Endometrial microvascular endothelial cells (primary cell): Measurements from ENCODE around the gene AFF3. TPM values are rescaled to one million over a fixed set of nuclear protein-coding genes. Genes with fewer than 3 reads are reported as not detected.

Source experiments
- in situ Hi-C: cut with HindIII; loops from 2 replicates; pipeline ENCODE4 v1.10.0; 2017; ENCODE audit warnings: low sequenced_read_pairs, low pct_unique_long_range_greater_than_20kb; ENCODE audit errors: inconsistent ontology term
- total RNA-seq: library from RNA; depleted of rRNA; stranded (reverse); fragments of >200 nt; gene quantifications from one replicate; pipeline ENCODE4 v1.2.3, GENCODE V29; 2015; ENCODE audit errors: inconsistent ontology term

The AFF3 gene
- total RNA-seq, 1 donor from 2014 or later = 19.5 TPM

- in situ Hi-C loops = no loop called here
These were observed 84.5 kb downstream of the AFF3 start for GRCh38 chr2:100057901-100058261.

- in situ Hi-C loops = no loop called here
These were observed 88.0 kb downstream of the AFF3 start for GRCh38 chr2:100054426-100054825.

GRCh38 chr2:100053087-100053885 is 89.1 kb downstream of the AFF3 start:
- in situ Hi-C loops = no loop called here

- in situ Hi-C loops = no loop called here
These were observed 89.7 kb downstream of the AFF3 start for GRCh38 chr2:100052650-100053049.

GRCh38 chr2:100051253-100051652 is 91.1 kb downstream of the AFF3 start:
- in situ Hi-C loops = no loop called here

GRCh38 chr2:100050685-100051084 is 91.7 kb downstream of the AFF3 start:
- in situ Hi-C loops = no loop called here

GRCh38 chr2:100046961-100047947 is 95.1 kb downstream of the AFF3 start:
- in situ Hi-C loops = no loop called here

GRCh38 chr2:100045000-100045399 is 97.4 kb downstream of the AFF3 start:
- in situ Hi-C loops = no loop called here

- in situ Hi-C loops = no loop called here
These were observed 98.5 kb downstream of the AFF3 start for GRCh38 chr2:100043891-100044255.

GRCh38 chr2:100043081-100043890 is 99.1 kb downstream of the AFF3 start:
- in situ Hi-C loops = no loop called here

- in situ Hi-C loops = no loop called here
These were observed 99.8 kb downstream of the AFF3 start for GRCh38 chr2:100042562-100042961.

GRCh38 chr2:100041946-100042345 is 100.4 kb downstream of the AFF3 start:
- in situ Hi-C loops = no loop called here

- in situ Hi-C loops = no loop called here
These were observed 101.0 kb downstream of the AFF3 start for GRCh38 chr2:100041385-100041784.

- in situ Hi-C loops = no loop called here
These were observed 101.5 kb downstream of the AFF3 start for GRCh38 chr2:100040906-100041305.

- in situ Hi-C loops = no loop called here
These were observed 103.0 kb downstream of the AFF3 start for GRCh38 chr2:100039291-100039980.

GRCh38 chr2:100038011-100038410 is 104.4 kb downstream of the AFF3 start:
- in situ Hi-C loops = no loop called here

- in situ Hi-C loops = no loop called here
These were observed 105.6 kb downstream of the AFF3 start for GRCh38 chr2:100036793-100037192.

GRCh38 chr2:100036026-100036425 is 106.4 kb downstream of the AFF3 start:
- in situ Hi-C loops = no loop called here

- in situ Hi-C loops = no loop called here
These were observed 108.0 kb downstream of the AFF3 start for GRCh38 chr2:100034431-100034830.
